Mesothelial cell of epicardium (in vitro differentiated cells): ENCODE data around the gene CACNG6. TPM values are rescaled to one million over a fixed set of nuclear protein-coding genes. Genes with fewer than 3 reads are reported as not detected.
"Not testable (repeated sequence)": the region's sequence is repeated elsewhere in the genome, so short reads cannot be mapped to it uniquely, and the experiment has no call there.

Source experiments
- DNase-seq, 2 experiments: peaks; one replicate each; pipeline ENCODE4 v3.0.0; 2021; ENCODE audit warnings: low spot score in 2 of 2; ENCODE audit not compliant: unreplicated experiment in 2 of 2
- H3K27ac Mint-ChIP-seq: 2 replicates; pipeline ENCODE4 v1.8.0; 2021; ENCODE audit warnings: mixed read lengths
- H3K27me3 Mint-ChIP-seq: 2 replicates; pipeline ENCODE4 v1.8.0; 2021; ENCODE audit warnings: low read depth, mixed read lengths
- H3K36me3 Mint-ChIP-seq: 2 replicates; pipeline ENCODE4 v1.8.0; 2021; ENCODE audit warnings: mixed read lengths
- H3K4me1 Mint-ChIP-seq: 2 replicates; pipeline ENCODE4 v1.8.0; 2021; ENCODE audit warnings: mixed read lengths
- H3K4me3 Mint-ChIP-seq: 2 replicates; pipeline ENCODE4 v1.8.0; 2021; ENCODE audit warnings: mild to moderate bottlenecking, moderate library complexity, mixed read lengths
- H3K9me3 Mint-ChIP-seq: 2 replicates; pipeline ENCODE4 v1.8.0; 2021; ENCODE audit warnings: mixed read lengths
- total RNA-seq: library from RNA; stranded (reverse); gene quantifications from 3 replicates; pipeline ENCODE4 v1.2.1, GENCODE V29; 2021
- TF ChIP-seq, protein P1 (sequence below): fragments of 200-600 bp; sonication (generic); IDR thresholded peaks from one replicate; pipeline ENCODE4 v1.5.0; 2021; ENCODE audit warnings: antibody characterized with exemption; ENCODE audit not compliant: unreplicated experiment

Gene CACNG6
- total RNA-seq, 1 donor from 2014 or later, result 5.3 TPM

DNA sequence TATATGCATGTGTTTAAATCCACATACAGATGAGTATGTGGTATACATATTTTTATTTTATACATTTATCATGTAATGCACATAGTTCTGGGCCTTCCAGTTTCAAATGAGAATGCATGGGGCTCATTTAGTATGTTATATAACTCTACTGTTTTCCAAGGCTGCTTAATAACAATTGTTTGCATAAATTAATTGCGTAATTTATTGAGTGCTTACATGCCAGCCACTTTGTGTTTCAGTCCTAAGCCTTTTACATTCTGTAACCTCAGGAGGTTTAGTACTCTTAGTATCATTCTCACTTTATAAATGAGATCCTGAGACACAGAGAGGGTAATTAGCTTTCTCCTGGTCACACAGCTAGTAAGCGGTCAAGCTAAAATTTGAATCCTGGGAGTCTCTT is 45.4 kb upstream of the CACNG6 start:
- TF ChIP-seq, protein P1, sequence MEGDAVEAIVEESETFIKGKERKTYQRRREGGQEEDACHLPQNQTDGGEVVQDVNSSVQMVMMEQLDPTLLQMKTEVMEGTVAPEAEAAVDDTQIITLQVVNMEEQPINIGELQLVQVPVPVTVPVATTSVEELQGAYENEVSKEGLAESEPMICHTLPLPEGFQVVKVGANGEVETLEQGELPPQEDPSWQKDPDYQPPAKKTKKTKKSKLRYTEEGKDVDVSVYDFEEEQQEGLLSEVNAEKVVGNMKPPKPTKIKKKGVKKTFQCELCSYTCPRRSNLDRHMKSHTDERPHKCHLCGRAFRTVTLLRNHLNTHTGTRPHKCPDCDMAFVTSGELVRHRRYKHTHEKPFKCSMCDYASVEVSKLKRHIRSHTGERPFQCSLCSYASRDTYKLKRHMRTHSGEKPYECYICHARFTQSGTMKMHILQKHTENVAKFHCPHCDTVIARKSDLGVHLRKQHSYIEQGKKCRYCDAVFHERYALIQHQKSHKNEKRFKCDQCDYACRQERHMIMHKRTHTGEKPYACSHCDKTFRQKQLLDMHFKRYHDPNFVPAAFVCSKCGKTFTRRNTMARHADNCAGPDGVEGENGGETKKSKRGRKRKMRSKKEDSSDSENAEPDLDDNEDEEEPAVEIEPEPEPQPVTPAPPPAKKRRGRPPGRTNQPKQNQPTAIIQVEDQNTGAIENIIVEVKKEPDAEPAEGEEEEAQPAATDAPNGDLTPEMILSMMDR, result no peak
- Mint-ChIP-seq H3K4me1 (no peaks in the 10 kb centered on the region), H3K27me3 (peaks cover 66% of the 10 kb centered on the region), H3K4me3 (no peak overlapping the region), H3K9me3 (no peaks in the 10 kb centered on the region), H3K27ac (no peak overlapping the region), H3K36me3 (no peaks in the 10 kb centered on the region)
- DNase-seq, result no peak

DNA sequence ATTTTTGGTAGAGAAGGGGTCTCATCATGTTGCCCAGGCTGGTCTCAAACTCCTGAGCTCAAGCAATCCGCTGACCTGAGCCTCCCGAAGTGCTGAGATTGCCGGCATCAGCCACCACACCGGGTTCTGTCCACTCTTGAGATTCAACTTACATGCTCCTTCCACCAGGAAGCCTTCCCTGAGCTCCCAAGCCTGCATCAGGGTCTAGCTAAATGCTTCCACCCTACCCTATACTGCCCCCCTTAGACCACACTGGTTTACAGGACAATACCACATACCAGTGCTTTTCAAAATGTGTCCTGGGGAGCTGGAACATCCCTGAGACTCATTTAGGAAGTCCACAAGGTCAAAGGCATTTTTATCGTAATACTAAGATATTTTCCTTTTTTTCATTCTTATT is 43.8 kb upstream of the CACNG6 start:
- H3K4me1 Mint-ChIP-seq, result no peaks in the 10 kb centered on the region
- TF ChIP-seq, protein P1, result no peak
- no peak for DNase-seq
- H3K27me3 Mint-ChIP-seq, result peaks cover 59% of the 10 kb centered on the region
- no peak overlapping the region for H3K27ac Mint-ChIP-seq
- no peak overlapping the region for H3K4me3 Mint-ChIP-seq
- H3K9me3 Mint-ChIP-seq, result no peaks in the 10 kb centered on the region
- H3K36me3 Mint-ChIP-seq, result no peaks in the 10 kb centered on the region

DNA sequence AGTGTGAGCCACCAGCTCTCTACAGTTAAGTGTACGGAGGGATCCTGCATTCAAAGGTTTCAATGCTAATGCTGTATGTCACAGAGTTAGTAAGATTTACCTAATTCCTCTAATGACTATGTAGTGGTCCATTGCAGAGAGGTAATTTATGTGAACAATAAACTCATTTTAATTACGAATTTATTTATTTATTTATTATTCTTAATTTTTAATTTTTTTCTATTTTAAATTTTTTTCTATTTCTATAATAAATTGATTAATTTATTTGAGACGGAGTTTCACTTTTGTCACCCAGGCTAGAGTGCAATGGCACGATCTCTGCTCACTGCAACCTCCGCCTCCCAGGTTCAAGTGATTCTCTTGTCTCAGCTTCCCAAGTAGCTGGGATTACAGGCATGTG is 42.8 kb upstream of the CACNG6 start:
- H3K9me3 Mint-ChIP-seq, H3K27ac Mint-ChIP-seq, DNase-seq, H3K36me3 Mint-ChIP-seq, H3K4me1 Mint-ChIP-seq, H3K4me3 Mint-ChIP-seq: not testable (repeated sequence)
- H3K27me3 Mint-ChIP-seq, result peaks cover 51% of the 10 kb centered on the region

DNA sequence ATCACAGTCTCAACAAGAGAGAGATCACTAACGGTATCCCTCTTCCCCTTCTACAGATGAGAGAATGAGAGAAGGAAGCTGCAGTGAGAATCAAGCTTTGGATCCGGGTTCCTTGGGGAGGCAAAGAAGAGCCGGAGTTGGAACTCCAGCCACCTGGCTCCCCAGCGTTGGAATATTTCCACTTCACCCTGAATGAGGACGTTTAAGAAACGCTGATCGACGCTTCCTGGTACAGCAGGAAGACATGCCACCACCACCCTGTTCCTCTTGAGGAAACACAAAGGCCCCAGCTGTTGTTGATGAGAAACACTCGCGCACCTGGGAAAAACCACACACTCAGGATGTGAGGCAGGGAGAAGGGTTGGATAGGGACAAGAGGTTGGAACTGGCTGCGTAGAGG is 40.0 kb upstream of the CACNG6 start:
- H3K27me3 Mint-ChIP-seq, result peaks cover 42% of the 10 kb centered on the region
- H3K4me1 Mint-ChIP-seq, result no peaks in the 10 kb centered on the region

DNA sequence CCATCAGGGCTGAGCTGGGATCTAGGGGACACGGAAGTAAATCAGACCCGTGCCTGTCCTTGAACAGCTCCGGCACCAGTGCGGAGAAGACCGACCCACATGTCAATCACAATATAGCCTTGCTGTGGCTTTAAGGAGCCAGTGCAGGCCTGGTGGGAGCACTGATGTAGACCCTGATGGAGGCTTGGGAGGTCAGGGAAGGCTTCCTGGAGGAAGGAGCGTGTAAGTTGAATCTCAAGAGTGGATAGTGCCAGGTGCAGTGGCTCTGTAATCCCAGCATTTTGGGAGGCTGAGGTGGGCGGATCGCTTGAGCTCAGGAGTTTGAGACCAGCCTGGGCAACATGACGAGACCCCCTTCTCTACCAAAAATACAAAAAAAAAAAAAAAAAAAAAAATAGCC is 39.5 kb upstream of the CACNG6 start:
- peaks cover 46% of the 10 kb centered on the region for H3K27me3 Mint-ChIP-seq
- no peaks in the 10 kb centered on the region for H3K4me1 Mint-ChIP-seq
- H3K36me3 Mint-ChIP-seq, result no peaks in the 10 kb centered on the region
- DNase-seq, result no peak
- TF ChIP-seq, protein P1, result no peak
- H3K9me3 Mint-ChIP-seq, result peaks cover 8% of the 10 kb centered on the region
- H3K4me3 Mint-ChIP-seq, result no peak overlapping the region
- H3K27ac Mint-ChIP-seq, result no peak overlapping the region

More for the DNA sequence above, 40.0 kb upstream of the CACNG6 start:
- H3K27ac Mint-ChIP-seq, result no peak overlapping the region
- no peak for DNase-seq
- TF ChIP-seq, protein P1, result no peak
- H3K9me3 Mint-ChIP-seq, result peaks cover 8% of the 10 kb centered on the region
- no peaks in the 10 kb centered on the region for H3K36me3 Mint-ChIP-seq
- no peak overlapping the region for H3K4me3 Mint-ChIP-seq

DNA sequence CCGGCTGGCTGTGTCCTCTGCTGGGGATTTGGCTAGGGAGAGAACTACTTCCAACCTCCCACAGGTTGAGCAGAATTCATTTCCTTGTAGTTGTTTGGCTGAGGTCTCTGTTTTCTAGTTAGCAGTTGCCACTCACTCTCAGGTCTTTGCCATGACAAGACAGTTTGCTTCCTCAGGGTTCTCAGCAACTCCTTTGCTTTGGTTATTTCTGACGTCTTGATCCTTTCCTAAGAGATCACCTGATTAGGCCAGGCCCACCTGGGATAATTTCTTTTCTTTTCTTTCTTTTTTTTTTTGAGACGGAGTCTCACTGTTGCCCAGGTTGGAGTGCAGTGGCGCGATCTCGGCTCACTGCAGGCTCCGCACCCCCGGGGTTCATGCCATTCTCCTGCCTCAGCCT is 38.1 kb upstream of the CACNG6 start:
- Mint-ChIP-seq H3K36me3 (no peaks in the 10 kb centered on the region), H3K27me3 (peaks cover 51% of the 10 kb centered on the region), H3K27ac (no peak overlapping the region), H3K4me1 (no peaks in the 10 kb centered on the region), H3K4me3 (no peak overlapping the region), H3K9me3 (peaks cover 8% of the 10 kb centered on the region)
- no peak for DNase-seq
- TF ChIP-seq, protein P1, result no peak
